ENCODE measurements around the gene SETBP1. TPM values are rescaled to one million over a fixed set of nuclear protein-coding genes. Genes with fewer than 3 reads are reported as not detected.

The SETBP1 gene
- total and polyA plus RNA-seq, 2 of the 4 experiments (the other 2 are of a cell fraction): 0.19 to 0.36 TPM

GRCh38 chr18:44774191-44774590 lies 93.5 kb downstream of the SETBP1 start:
- POLR2A ChIA-PET (ENCODE audit: unreplicated experiment): no interaction called here
- Histone ChIP-seq H2BK15ac (ENCODE audit: low read depth, low read length) (no peak overlapping the region), H3K4me3 (ENCODE audit: insufficient read depth, low read depth, low read length) (no peak overlapping the region), H3K56ac (ENCODE audit: extremely low read depth, insufficient read depth, low read length) (no peak overlapping the region), H4K5ac (ENCODE audit: low read depth, low read length) (no peak overlapping the region), H3K27me3 (ENCODE audit: control insufficient read depth, insufficient read depth, low read length) (peaks cover 6% of the 10 kb centered on the region; the same call in 1 of the 2 replicates), H3K23ac (ENCODE audit: low read depth, low read length) (no peak overlapping the region), H4K20me1 (ENCODE audit: insufficient read depth, low read length) (no peaks in the 10 kb centered on the region), H2BK120ac (ENCODE audit: low read depth, low read length) (no peak overlapping the region), H3K27ac (ENCODE audit: insufficient read depth, low read length) (no peak overlapping the region), H3K14ac (replicated peaks; ENCODE audit: low read depth, low read length) (no peak overlapping the region), H2BK20ac (ENCODE audit: low read depth, low read length) (no peak overlapping the region), H3K79me1 (ENCODE audit: low read depth in 1 of 2, low read length in 2 of 2) (no peaks in the 10 kb centered on the region), H3K18ac (ENCODE audit: low read depth, low read length) (no peak overlapping the region), H3K9ac (ENCODE audit: low read depth, low read length) (no peak overlapping the region), H3K4me2 (ENCODE audit: low read depth, low read length) (no peak overlapping the region), H2BK5ac (ENCODE audit: low read depth, low read length, poor library complexity, severe bottlenecking) (no peak overlapping the region), H3K36me3 (ENCODE audit: control insufficient read depth, insufficient read depth, low read length) (no peaks in the 10 kb centered on the region), H3K4me1 (ENCODE audit: control insufficient read depth, insufficient read depth, low read length) (no peaks in the 10 kb centered on the region), H2AFZ (replicated peaks; ENCODE audit: low read length, poor library complexity) (no peak overlapping the region), H3K4ac (ENCODE audit: low read depth, low read length) (no peak overlapping the region), H2AK5ac (ENCODE audit: low read depth, low read length) (no peak overlapping the region), H4K91ac (ENCODE audit: insufficient read depth, low read depth, low read length) (no peak overlapping the region), H2AK9ac (replicated peaks; ENCODE audit: low read depth, low read length, poor library complexity) (no peak overlapping the region), H3K9me3 (ENCODE audit: control insufficient read depth, insufficient read depth, low read length) (no peaks in the 10 kb centered on the region), H3K9me1 (ENCODE audit: insufficient read depth, low read length) (no peaks in the 10 kb centered on the region), H4K8ac (ENCODE audit: low read depth in 2 of 2, low read length in 2 of 2) (no peak overlapping the region)
- TF ChIP-seq NFE2L2 (IDR thresholded peaks at IDR 0.05; ENCODE audit: low read depth, low read length): no peak
- no peak for TF ChIP-seq RAD21 (IDR thresholded peaks at IDR 0.05; ENCODE audit: low read length)
- no peak for TF ChIP-seq MXI1 (IDR thresholded peaks at IDR 0.05; ENCODE audit: borderline replicate concordance, low read depth, low read length)
- TF ChIP-seq RCOR1 (IDR thresholded peaks at IDR 0.05; ENCODE audit: insufficient replicate concordance, low read length): no peak
- no peak for TF ChIP-seq RFX5 (IDR thresholded peaks at IDR 0.05; ENCODE audit: low read depth, low read length)
- no peak for TF ChIP-seq CEBPB (IDR thresholded peaks at IDR 0.05; ENCODE audit: low read depth, low read length)
- no peak for TF ChIP-seq POLR2A (IDR thresholded peaks at IDR 0.05; ENCODE audit: low read depth, low read length)
- TF ChIP-seq, protein P1, sequence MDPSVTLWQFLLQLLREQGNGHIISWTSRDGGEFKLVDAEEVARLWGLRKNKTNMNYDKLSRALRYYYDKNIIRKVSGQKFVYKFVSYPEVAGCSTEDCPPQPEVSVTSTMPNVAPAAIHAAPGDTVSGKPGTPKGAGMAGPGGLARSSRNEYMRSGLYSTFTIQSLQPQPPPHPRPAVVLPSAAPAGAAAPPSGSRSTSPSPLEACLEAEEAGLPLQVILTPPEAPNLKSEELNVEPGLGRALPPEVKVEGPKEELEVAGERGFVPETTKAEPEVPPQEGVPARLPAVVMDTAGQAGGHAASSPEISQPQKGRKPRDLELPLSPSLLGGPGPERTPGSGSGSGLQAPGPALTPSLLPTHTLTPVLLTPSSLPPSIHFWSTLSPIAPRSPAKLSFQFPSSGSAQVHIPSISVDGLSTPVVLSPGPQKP (IDR thresholded peaks at IDR 0.05; ENCODE audit: borderline replicate concordance, low read depth, low read length): no peak
- TF ChIP-seq, protein P2, sequence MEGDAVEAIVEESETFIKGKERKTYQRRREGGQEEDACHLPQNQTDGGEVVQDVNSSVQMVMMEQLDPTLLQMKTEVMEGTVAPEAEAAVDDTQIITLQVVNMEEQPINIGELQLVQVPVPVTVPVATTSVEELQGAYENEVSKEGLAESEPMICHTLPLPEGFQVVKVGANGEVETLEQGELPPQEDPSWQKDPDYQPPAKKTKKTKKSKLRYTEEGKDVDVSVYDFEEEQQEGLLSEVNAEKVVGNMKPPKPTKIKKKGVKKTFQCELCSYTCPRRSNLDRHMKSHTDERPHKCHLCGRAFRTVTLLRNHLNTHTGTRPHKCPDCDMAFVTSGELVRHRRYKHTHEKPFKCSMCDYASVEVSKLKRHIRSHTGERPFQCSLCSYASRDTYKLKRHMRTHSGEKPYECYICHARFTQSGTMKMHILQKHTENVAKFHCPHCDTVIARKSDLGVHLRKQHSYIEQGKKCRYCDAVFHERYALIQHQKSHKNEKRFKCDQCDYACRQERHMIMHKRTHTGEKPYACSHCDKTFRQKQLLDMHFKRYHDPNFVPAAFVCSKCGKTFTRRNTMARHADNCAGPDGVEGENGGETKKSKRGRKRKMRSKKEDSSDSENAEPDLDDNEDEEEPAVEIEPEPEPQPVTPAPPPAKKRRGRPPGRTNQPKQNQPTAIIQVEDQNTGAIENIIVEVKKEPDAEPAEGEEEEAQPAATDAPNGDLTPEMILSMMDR (conservative IDR thresholded peaks at IDR 0.05; ENCODE audit: low read depth, low read length): no peak
- TF ChIP-seq BHLHE40 (IDR thresholded peaks at IDR 0.05; ENCODE audit: low read depth, low read length): no peak
- intact Hi-C loops (cut with micrococcal nuclease) (no loop called here), in situ Hi-C loops (cut with MboI; ENCODE audit: low sequenced_read_pairs) (no loop called here), dilution Hi-C loops (cut with HindIII; ENCODE audit: low sequenced_read_pairs, unreplicated experiment) (no loop called here)
- 100% methylated on average over 1 of the region's 3 CpGs; no CpG with 5 or more reads in 1 of the 2 experiments for WGBS, 2 experiments (ENCODE audit: extremely low coverage in 2 of 2, insufficient read length in 1 of 2)
- ATAC-seq (ENCODE audit: low read depth) (no peak), DNase-seq (no peak)
- CTCF ChIA-PET: no interaction called here
- BruUV-seq (replicated peaks): no TSS peak

Measured in IMR-90 (cell line).